ENCODE results near the gene CIAO2A.

- TF ChIP-seq CTCF (IDR thresholded peaks at IDR 0.05; ENCODE audit: poor library complexity) (no peak), EZH2phosphoT487 (IDR thresholded peaks at IDR 0.05; ENCODE audit: low read depth, severe bottlenecking, unreplicated experiment) (no peak)
Measured at GRCh38 chr15:64052925-64053491, 40.6 kb downstream of the CIAO2A start.
